GM19452 (cell line): ENCODE results near the gene ZSCAN31.
A peak's percentile ranks its signal among the peaks of the same experiment; 100 is the strongest.

Source experiments
- ATAC-seq: cut with Tn5 transposase; IDR thresholded peaks from one replicate; pipeline ENCODE4 v1.9.1; 2021; ENCODE audit not compliant: unreplicated experiment

ZSCAN31 gene

GRCh38 chr6:28353981-28354676 lies 18.2 kb upstream of the ZSCAN31 start:
- no peak for ATAC-seq

- no peak for ATAC-seq
Measured at GRCh38 chr6:28353356-28353755, 17.4 kb upstream of the ZSCAN31 start.

- ATAC-seq = no peak
Measured at GRCh38 chr6:28351493-28351925, 15.6 kb upstream of the ZSCAN31 start.

- ATAC-seq = no peak
Measured at GRCh38 chr6:28351087-28351486, 15.1 kb upstream of the ZSCAN31 start.

- ATAC-seq = peak; percentile 92
Measured at GRCh38 chr6:28349892-28350737, 14.2 kb upstream of the ZSCAN31 start, which contains the start of gene ZKSCAN3. Gene ZKSCAN3 (plus strand): TSS chr6:28349947. CDS start chr6:28359587, 9,640 bp downstream.

- ATAC-seq = peak; percentile 23
Measured at GRCh38 chr6:28349344-28349891, 13.5 kb upstream of the ZSCAN31 start.

- no peak for ATAC-seq
Measured at GRCh38 chr6:28347119-28347518, 11.2 kb upstream of the ZSCAN31 start.

GRCh38 chr6:28345201-28345600 lies 9.3 kb upstream of the ZSCAN31 start:
- ATAC-seq = no peak

GRCh38 chr6:28343898-28344677 lies 8.1 kb upstream of the ZSCAN31 start:
- no peak for ATAC-seq

- no peak for ATAC-seq
Measured at GRCh38 chr6:28340310-28341095, 4.6 kb upstream of the ZSCAN31 start.

- ATAC-seq = no peak
Measured at GRCh38 chr6:28337121-28337520, 1.2 kb upstream of the ZSCAN31 start.

- peak; percentile 35 for ATAC-seq
Measured at GRCh38 chr6:28336284-28337120, 554 bp upstream of the ZSCAN31 start.

GRCh38 chr6:28335040-28335563 lies 846 bp downstream of the ZSCAN31 start:
- no peak for ATAC-seq

GRCh38 chr6:28334286-28335039 lies 1.5 kb downstream of the ZSCAN31 start:
- ATAC-seq = no peak

- no peak for ATAC-seq
Measured at GRCh38 chr6:28333599-28334018, 2.3 kb downstream of the ZSCAN31 start.

- no peak for ATAC-seq
Measured at GRCh38 chr6:28333047-28333446, 2.9 kb downstream of the ZSCAN31 start.

- no peak for ATAC-seq
Measured at GRCh38 chr6:28330041-28330440, 5.9 kb downstream of the ZSCAN31 start.

GRCh38 chr6:28326371-28326948 lies 9.5 kb downstream of the ZSCAN31 start:
- no peak for ATAC-seq
